RWPE2 (cell line): ENCODE results near the gene LDLRAD4.

Experiments
- ATAC-seq: fragments of 200-7000 bp; cut with Tn5 transposase; 3 replicates; pipeline ENCODE4 v1.9.1; 2021; ENCODE audit warnings: low read depth
- DNase-seq: peaks from one replicate; pipeline ENCODE4 v3.0.0-alpha.2; 2020; ENCODE audit warnings: low spot score
- H3K27ac ChIP-seq: fragments of 450-650 bp; 2 replicates; pipeline ENCODE4 v1.5.1; 2017; ENCODE audit warnings: mild to moderate bottlenecking; ENCODE audit not compliant: poor library complexity, severe bottlenecking
- H3K27me3 ChIP-seq: fragments of 250-450 bp; sonication (Bioruptor Pico); 2 replicates; pipeline ENCODE4 v1.5.1; 2021; ENCODE audit warnings: mild to moderate bottlenecking, moderate library complexity; ENCODE audit not compliant: insufficient read depth, poor library complexity, severe bottlenecking
- H3K36me3 ChIP-seq: fragments of 250-450 bp; sonication (Bioruptor Pico); 2 replicates; pipeline ENCODE4 v1.5.1; 2020; ENCODE audit warnings: low read depth, mild to moderate bottlenecking, moderate library complexity
- H3K4me1 ChIP-seq: fragments of 250-450 bp; sonication (Bioruptor Pico); 2 replicates; pipeline ENCODE4 v1.5.1; 2021; ENCODE audit warnings: mild to moderate bottlenecking, moderate library complexity; ENCODE audit not compliant: insufficient read depth, poor library complexity, severe bottlenecking
- H3K4me3 ChIP-seq: fragments of 250-450 bp; sonication (Bioruptor Pico); 2 replicates; pipeline ENCODE4 v1.5.1; 2021; ENCODE audit warnings: mild to moderate bottlenecking, moderate library complexity; ENCODE audit not compliant: severe bottlenecking
- H3K9me3 ChIP-seq: fragments of 250-450 bp; sonication (Bioruptor Pico); 2 replicates; pipeline ENCODE4 v1.5.1; 2021; ENCODE audit warnings: mild to moderate bottlenecking, moderate library complexity; ENCODE audit not compliant: severe bottlenecking
- TF ChIP-seq, protein P1 (sequence below): fragments of 450-650 bp; IDR thresholded peaks from one replicate; pipeline ENCODE4 v1.5.1; 2017; ENCODE audit warnings: mild to moderate bottlenecking, moderate library complexity; ENCODE audit not compliant: poor library complexity, severe bottlenecking

The LDLRAD4 gene

GRCh38 chr18:13198701-13199100, 19.9 kb upstream of the LDLRAD4 start:
- Histone ChIP-seq H3K27me3 (no peaks in the 10 kb centered on the region), H3K36me3 (no peaks in the 10 kb centered on the region), H3K4me3 (no peak overlapping the region), H3K27ac (no peak overlapping the region), H3K9me3 (no peaks in the 10 kb centered on the region), H3K4me1 (no peaks in the 10 kb centered on the region)
- TF ChIP-seq, protein P1, sequence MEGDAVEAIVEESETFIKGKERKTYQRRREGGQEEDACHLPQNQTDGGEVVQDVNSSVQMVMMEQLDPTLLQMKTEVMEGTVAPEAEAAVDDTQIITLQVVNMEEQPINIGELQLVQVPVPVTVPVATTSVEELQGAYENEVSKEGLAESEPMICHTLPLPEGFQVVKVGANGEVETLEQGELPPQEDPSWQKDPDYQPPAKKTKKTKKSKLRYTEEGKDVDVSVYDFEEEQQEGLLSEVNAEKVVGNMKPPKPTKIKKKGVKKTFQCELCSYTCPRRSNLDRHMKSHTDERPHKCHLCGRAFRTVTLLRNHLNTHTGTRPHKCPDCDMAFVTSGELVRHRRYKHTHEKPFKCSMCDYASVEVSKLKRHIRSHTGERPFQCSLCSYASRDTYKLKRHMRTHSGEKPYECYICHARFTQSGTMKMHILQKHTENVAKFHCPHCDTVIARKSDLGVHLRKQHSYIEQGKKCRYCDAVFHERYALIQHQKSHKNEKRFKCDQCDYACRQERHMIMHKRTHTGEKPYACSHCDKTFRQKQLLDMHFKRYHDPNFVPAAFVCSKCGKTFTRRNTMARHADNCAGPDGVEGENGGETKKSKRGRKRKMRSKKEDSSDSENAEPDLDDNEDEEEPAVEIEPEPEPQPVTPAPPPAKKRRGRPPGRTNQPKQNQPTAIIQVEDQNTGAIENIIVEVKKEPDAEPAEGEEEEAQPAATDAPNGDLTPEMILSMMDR, result no peak
- DNase-seq (no peak), ATAC-seq (no peak)

GRCh38 chr18:13199169-13199568, 19.4 kb upstream of the LDLRAD4 start:
- DNase-seq (no peak), ATAC-seq (no peak)
- Histone ChIP-seq H3K36me3 (no peaks in the 10 kb centered on the region), H3K4me1 (no peaks in the 10 kb centered on the region), H3K9me3 (no peaks in the 10 kb centered on the region), H3K27ac (no peak overlapping the region), H3K27me3 (no peaks in the 10 kb centered on the region), H3K4me3 (no peak overlapping the region)
- TF ChIP-seq, protein P1, result no peak

DNA sequence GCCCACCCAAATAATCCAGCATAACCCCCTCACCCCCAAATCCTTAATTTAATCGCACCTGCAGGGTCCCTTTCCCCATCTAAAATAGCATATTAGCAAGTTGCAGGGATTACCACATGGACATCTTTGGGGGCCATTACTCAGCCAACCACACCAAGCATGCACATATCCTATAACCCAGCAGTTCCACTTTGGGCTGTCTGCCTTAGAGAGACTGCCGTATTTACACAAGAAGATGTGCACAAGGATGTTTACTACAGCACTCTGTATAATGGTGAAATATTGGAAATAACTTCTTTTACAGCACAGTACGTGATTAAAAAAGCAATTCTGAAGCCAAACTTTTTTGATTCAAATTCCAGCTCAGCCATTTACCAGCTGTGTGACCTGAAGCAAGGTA, 17.3 kb upstream of the LDLRAD4 start:
- no peak for DNase-seq
- no peak for ATAC-seq
- Histone ChIP-seq H3K4me1 (no peaks in the 10 kb centered on the region), H3K36me3 (no peaks in the 10 kb centered on the region), H3K4me3 (no peak overlapping the region), H3K9me3 (no peaks in the 10 kb centered on the region), H3K27me3 (peaks cover 4% of the 10 kb centered on the region), H3K27ac (no peak overlapping the region)
- TF ChIP-seq, protein P1, result no peak

GRCh38 chr18:13202571-13202970, 16.0 kb upstream of the LDLRAD4 start:
- no peaks in the 10 kb centered on the region for H3K4me1 ChIP-seq
- TF ChIP-seq, protein P1, result no peak
- no peak overlapping the region for H3K27ac ChIP-seq
- ATAC-seq (no peak), DNase-seq (no peak)
- no peaks in the 10 kb centered on the region for H3K9me3 ChIP-seq
- peaks cover 10% of the 10 kb centered on the region for H3K27me3 ChIP-seq
- H3K36me3 ChIP-seq, result no peaks in the 10 kb centered on the region
- no peak overlapping the region for H3K4me3 ChIP-seq

GRCh38 chr18:13206301-13206700, 12.3 kb upstream of the LDLRAD4 start:
- DNase-seq (no peak), ATAC-seq (no peak)
- Histone ChIP-seq H3K4me1 (no peaks in the 10 kb centered on the region), H3K27me3 (peaks cover 25% of the 10 kb centered on the region), H3K9me3 (no peaks in the 10 kb centered on the region), H3K36me3 (no peaks in the 10 kb centered on the region), H3K4me3 (no peak overlapping the region), H3K27ac (no peak overlapping the region)
- TF ChIP-seq, protein P1, result no peak
